ENCODE data around the gene WDR6.

DNA sequence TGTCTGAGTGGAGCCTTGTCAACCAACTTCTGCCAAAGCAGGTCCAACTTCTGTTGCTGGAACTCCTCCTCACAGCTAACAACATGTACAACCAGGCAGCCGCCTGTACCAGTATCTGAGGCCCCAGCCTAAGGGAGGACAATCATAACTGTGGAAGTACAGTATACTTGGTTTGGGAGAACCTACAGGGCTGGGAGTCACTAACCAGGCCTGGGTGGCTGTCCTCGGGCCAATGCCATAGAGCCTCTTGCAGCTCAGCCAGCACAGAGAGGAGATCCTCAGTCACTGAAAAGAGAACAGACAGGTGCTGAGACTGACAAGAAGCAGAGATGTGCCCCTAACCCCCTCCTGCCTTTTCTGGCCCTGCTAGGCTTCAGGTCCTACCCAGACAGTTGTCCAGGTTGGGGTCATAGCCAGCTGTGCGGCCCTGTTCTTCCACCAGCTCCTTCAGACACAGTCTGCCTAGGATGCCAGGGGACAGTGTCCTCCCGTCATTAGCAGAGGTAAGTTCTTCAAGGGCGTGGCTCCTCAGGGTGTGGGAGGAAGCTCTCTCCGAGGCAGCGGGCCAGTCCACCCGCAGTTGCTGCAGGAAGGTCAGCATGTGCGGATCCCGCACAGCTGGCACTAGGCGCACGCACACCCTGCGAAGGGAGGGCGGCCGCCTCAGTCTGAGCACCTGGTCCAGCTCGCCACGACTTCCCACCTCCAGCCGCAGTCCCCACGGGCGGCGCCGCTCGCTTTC, 10.2 kb downstream of the WDR6 start:
- TF ChIP-seq, protein P1, sequence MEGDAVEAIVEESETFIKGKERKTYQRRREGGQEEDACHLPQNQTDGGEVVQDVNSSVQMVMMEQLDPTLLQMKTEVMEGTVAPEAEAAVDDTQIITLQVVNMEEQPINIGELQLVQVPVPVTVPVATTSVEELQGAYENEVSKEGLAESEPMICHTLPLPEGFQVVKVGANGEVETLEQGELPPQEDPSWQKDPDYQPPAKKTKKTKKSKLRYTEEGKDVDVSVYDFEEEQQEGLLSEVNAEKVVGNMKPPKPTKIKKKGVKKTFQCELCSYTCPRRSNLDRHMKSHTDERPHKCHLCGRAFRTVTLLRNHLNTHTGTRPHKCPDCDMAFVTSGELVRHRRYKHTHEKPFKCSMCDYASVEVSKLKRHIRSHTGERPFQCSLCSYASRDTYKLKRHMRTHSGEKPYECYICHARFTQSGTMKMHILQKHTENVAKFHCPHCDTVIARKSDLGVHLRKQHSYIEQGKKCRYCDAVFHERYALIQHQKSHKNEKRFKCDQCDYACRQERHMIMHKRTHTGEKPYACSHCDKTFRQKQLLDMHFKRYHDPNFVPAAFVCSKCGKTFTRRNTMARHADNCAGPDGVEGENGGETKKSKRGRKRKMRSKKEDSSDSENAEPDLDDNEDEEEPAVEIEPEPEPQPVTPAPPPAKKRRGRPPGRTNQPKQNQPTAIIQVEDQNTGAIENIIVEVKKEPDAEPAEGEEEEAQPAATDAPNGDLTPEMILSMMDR (IDR thresholded peaks at IDR 0.05), result no peak
- TF ChIP-seq POLR2A (IDR thresholded peaks at IDR 0.05) (no peak), EP300 (IDR thresholded peaks at IDR 0.05) (no peak)
